Midbrain (tissue), 1 donor: Measurements from ENCODE around the gene NAA80.

Source experiments
- DNase-seq: peaks from one replicate; lab custom pipeline; 2025; lab: John Stamatoyannopoulos, UW

Gene NAA80

GRCh38 chr3:50258029-50258680 is 41.0 kb downstream of the NAA80 start:
- DNase-seq = no peak

GRCh38 chr3:50256978-50257890 is 42.0 kb downstream of the NAA80 start:
- DNase-seq = peak; percentile 39

DNA sequence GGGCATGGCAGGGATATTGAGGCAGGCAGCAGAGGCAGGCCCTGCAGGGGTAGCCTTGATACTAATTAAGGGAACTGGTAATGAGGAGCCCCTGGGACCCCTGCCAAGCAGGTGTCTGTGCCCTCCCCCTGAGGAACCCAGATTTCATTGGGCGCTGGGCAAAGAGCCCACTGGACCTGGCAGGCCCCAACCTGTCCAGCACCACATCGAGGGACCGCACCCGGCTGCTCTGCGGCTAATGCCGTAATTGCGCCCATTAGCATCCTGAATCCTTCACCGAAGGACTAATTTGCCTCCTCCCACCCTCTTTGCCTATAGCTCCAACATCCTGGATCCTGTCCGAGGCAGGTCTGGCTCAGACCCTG is 44.0 kb downstream of the NAA80 start:
- no peak for DNase-seq

DNA sequence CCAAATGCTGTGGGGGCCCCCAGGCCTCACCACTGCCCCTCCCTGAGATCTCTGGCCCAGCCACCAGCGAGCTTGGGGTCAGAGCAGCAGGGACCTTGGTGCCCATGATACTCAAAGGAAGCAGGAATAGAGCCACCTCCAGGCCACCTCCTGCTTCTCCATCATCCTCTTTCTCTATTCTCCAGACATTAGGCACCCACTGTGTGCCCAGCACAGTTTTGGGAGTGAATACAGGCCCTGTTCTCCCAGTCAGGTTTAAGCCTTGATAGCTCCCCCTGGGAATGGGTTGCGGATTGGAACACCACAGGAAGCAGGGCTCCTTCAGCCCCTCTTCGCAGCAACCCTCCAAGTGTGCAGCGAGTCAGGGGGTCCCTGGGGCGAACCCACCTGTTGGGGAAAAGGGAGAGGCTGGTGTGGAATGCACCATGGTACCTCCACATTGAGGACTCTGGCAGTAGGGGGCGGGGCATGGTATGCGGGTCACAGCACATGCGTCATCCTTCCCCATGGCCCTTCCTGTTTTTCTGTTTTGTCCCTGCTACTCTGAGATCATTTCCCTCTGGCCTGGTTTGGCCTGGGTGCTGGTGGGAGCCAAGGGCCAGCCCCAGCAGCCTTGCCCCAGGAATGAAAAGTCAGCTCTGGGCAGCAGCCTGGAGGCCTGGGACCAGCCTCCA is 44.5 kb downstream of the NAA80 start:
- DNase-seq = no peak

GRCh38 chr3:50251220-50251619 is 48.0 kb downstream of the NAA80 start:
- DNase-seq = no peak

GRCh38 chr3:50250514-50250913 is 48.7 kb downstream of the NAA80 start:
- DNase-seq = no peak

- DNase-seq = no peak
These were observed 49.7 kb downstream of the NAA80 start for GRCh38 chr3:50249457-50249856.

DNA sequence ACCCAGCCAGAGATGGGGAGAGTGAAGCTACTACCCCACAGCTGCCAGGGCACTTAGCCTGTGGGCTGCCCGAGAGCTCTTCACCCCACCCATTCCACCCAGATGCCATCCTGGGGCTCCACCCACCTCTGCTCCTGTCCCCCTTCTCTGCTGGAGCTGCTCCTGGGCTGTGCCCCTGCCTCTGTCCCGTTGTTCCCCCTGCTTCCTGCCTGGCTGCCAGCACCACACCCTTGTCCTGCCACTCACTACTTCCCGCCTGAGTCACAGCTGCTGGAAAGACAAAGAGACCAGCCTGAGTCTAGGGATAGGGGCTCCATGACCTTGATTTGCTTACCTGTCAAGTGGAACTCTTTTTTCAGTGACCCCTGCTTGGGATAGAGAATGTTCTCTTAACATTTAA is 50.8 kb downstream of the NAA80 start:
- DNase-seq = no peak

GRCh38 chr3:50246517-50246954 is 52.7 kb downstream of the NAA80 start:
- no peak for DNase-seq
